Mesothelial cell of epicardium (in vitro differentiated cells): ENCODE data around the gene KHDRBS2. TPM values are rescaled to one million over a fixed set of nuclear protein-coding genes. Genes with fewer than 3 reads are reported as not detected.

Experiments used
- DNase-seq, 2 experiments: peaks; one replicate each; pipeline ENCODE4 v3.0.0; 2021; ENCODE audit warnings: low spot score in 2 of 2; ENCODE audit not compliant: unreplicated experiment in 2 of 2
- H3K27ac Mint-ChIP-seq: 2 replicates; pipeline ENCODE4 v1.8.0; 2021; ENCODE audit warnings: mixed read lengths
- H3K27me3 Mint-ChIP-seq: 2 replicates; pipeline ENCODE4 v1.8.0; 2021; ENCODE audit warnings: low read depth, mixed read lengths
- H3K36me3 Mint-ChIP-seq: 2 replicates; pipeline ENCODE4 v1.8.0; 2021; ENCODE audit warnings: mixed read lengths
- H3K4me1 Mint-ChIP-seq: 2 replicates; pipeline ENCODE4 v1.8.0; 2021; ENCODE audit warnings: mixed read lengths
- H3K4me3 Mint-ChIP-seq: 2 replicates; pipeline ENCODE4 v1.8.0; 2021; ENCODE audit warnings: mild to moderate bottlenecking, moderate library complexity, mixed read lengths
- H3K9me3 Mint-ChIP-seq: 2 replicates; pipeline ENCODE4 v1.8.0; 2021; ENCODE audit warnings: mixed read lengths
- total RNA-seq: library from RNA; stranded (reverse); gene quantifications from 3 replicates; pipeline ENCODE4 v1.2.1, GENCODE V29; 2021
- TF ChIP-seq, protein P1 (sequence below): fragments of 200-600 bp; sonication (generic); IDR thresholded peaks from one replicate; pipeline ENCODE4 v1.5.0; 2021; ENCODE audit warnings: antibody characterized with exemption; ENCODE audit not compliant: unreplicated experiment

KHDRBS2 gene
- total RNA-seq, 1 donor from 2014 or later, result 1.6 TPM

DNA sequence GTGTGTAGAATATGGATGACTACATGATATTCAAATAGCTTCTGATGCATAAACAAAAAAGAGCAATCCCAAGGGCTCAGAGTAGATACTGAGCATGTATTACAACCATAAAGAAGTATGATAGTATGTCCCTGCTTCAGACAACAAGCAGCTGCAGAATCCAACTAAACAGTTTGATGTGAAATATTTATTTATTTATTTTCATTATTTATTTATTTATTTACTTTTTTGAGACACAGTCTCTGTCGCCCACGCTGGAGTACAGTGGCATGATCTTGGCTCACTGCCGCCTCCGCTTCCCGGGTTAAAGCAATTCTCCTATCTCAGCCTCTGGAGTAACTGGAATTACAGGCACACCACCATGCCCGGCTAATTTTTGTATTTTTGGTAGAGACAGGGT lies 384.3 kb downstream of the KHDRBS2 start:
- TF ChIP-seq, protein P1, sequence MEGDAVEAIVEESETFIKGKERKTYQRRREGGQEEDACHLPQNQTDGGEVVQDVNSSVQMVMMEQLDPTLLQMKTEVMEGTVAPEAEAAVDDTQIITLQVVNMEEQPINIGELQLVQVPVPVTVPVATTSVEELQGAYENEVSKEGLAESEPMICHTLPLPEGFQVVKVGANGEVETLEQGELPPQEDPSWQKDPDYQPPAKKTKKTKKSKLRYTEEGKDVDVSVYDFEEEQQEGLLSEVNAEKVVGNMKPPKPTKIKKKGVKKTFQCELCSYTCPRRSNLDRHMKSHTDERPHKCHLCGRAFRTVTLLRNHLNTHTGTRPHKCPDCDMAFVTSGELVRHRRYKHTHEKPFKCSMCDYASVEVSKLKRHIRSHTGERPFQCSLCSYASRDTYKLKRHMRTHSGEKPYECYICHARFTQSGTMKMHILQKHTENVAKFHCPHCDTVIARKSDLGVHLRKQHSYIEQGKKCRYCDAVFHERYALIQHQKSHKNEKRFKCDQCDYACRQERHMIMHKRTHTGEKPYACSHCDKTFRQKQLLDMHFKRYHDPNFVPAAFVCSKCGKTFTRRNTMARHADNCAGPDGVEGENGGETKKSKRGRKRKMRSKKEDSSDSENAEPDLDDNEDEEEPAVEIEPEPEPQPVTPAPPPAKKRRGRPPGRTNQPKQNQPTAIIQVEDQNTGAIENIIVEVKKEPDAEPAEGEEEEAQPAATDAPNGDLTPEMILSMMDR, result no peak

GRCh38 chr6:61894536-61894935 lies 391.5 kb downstream of the KHDRBS2 start:
- TF ChIP-seq, protein P1, result no peak
- DNase-seq, result no peak
- H3K36me3 Mint-ChIP-seq, result no peaks in the 10 kb centered on the region
- H3K27ac Mint-ChIP-seq, result no peak overlapping the region
- peaks cover 4% of the 10 kb centered on the region for H3K4me1 Mint-ChIP-seq
- no peak overlapping the region for H3K4me3 Mint-ChIP-seq
- H3K27me3 Mint-ChIP-seq, result no peaks in the 10 kb centered on the region
- H3K9me3 Mint-ChIP-seq, result no peaks in the 10 kb centered on the region

More for the DNA sequence above, 384.3 kb downstream of the KHDRBS2 start:
- Mint-ChIP-seq H3K4me1 (no peaks in the 10 kb centered on the region), H3K4me3 (no peak overlapping the region), H3K27me3 (no peaks in the 10 kb centered on the region), H3K9me3 (no peaks in the 10 kb centered on the region), H3K27ac (no peak overlapping the region), H3K36me3 (no peaks in the 10 kb centered on the region)
- DNase-seq, result no peak

DNA sequence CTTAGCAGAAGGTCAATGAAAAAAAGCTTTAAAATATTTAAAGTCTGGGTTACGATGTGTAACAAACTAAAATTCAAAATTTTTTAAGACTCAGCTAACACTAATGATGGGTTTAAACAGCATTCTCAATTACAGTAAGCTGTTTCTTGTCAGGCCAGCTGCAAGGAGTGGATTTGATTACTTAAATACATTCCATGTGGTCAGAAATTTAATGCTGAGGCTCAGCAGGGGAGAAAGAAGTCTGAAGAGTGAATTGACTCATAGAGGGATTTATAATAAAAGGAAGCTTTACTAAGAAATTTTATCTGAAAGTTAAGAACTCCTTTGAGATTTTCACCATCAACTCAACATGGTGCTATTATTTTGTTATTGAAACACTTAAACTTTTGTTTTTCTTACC lies 398.6 kb downstream of the KHDRBS2 start:
- H3K27ac Mint-ChIP-seq, result no peak overlapping the region
- H3K4me3 Mint-ChIP-seq, result no peak overlapping the region
- H3K36me3 Mint-ChIP-seq, result no peaks in the 10 kb centered on the region
- TF ChIP-seq, protein P1, result no peak
- DNase-seq, result no peak
- H3K9me3 Mint-ChIP-seq, result no peaks in the 10 kb centered on the region
- no peaks in the 10 kb centered on the region for H3K27me3 Mint-ChIP-seq
- peaks cover 6% of the 10 kb centered on the region for H3K4me1 Mint-ChIP-seq

DNA sequence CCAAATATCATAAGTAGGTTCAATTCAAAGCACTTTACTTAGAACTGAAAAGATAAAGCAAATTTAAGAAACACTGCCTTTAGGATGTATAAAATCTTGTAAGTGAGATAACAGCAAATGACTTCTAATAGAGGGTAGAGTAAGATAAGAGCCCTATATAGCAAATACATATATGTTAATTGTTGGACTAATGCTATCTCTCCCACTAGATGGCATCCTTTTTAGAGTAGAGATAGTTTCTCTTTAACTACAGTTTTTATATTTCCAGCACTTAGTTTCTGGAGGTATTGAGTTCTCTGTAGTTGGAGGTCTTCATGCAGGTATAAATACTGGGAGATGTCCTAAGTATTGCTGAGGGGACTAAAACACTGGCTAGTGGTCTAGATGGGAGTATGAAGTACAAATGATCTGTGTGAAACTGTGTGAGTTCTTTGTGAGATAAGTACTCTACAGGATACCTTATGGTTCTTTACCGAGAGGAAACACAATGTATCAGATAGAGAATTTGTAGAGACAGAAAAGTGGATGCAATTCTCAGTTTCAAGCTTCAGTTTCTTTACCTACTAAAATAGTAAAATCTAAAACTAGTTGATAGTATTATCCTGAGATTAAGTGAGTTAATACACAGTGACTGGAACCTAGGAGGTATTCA lies 399.3 kb downstream of the KHDRBS2 start:
- no peaks in the 10 kb centered on the region for H3K27me3 Mint-ChIP-seq
- no peak overlapping the region for H3K27ac Mint-ChIP-seq
- TF ChIP-seq, protein P1, result no peak

GRCh38 chr6:61869632-61870400 lies 416.2 kb downstream of the KHDRBS2 start:
- peaks cover 18% of the 10 kb centered on the region for H3K9me3 Mint-ChIP-seq
- no peak for DNase-seq
- no peaks in the 10 kb centered on the region for H3K27me3 Mint-ChIP-seq
- H3K4me3 Mint-ChIP-seq, result no peak overlapping the region
- TF ChIP-seq, protein P1, result no peak
- H3K36me3 Mint-ChIP-seq, result peaks cover 2% of the 10 kb centered on the region
- H3K27ac Mint-ChIP-seq, result no peak overlapping the region
- H3K4me1 Mint-ChIP-seq, result no peaks in the 10 kb centered on the region

More for the DNA sequence above, 399.3 kb downstream of the KHDRBS2 start:
- Mint-ChIP-seq H3K9me3 (no peaks in the 10 kb centered on the region), H3K4me3 (no peak overlapping the region), H3K36me3 (no peaks in the 10 kb centered on the region), H3K4me1 (peaks cover 6% of the 10 kb centered on the region)
- DNase-seq, result no peak
